GM12892 (cell line): ENCODE data around the gene BUD13.

Experiments used
- DNase-seq: peaks from one replicate; pipeline ENCODE4 v3.0.0; 2011; ENCODE audit not compliant: insufficient read length
- FAIRE-seq: peaks from 2 replicates; lab custom pipeline; 2011; peaks lifted over from hg19 to GRCh38; lab: Jason Lieb, UNC
- POLR2A ChIP-seq: IDR thresholded peaks from 2 replicates; pipeline ENCODE4 v1.6.1; 2011; ENCODE audit warnings: low read depth, low read length, control low read depth
- POLR2AphosphoS5 ChIP-seq: IDR thresholded peaks from 2 replicates; pipeline ENCODE4 v1.6.1; 2011; ENCODE audit warnings: low read depth, low read length, control low read depth
- TAF1 ChIP-seq: IDR thresholded peaks from 2 replicates; pipeline ENCODE4 v1.6.1; 2011; ENCODE audit warnings: low read depth, mild to moderate bottlenecking, control low read depth, low read length, borderline replicate concordance

The BUD13 gene

DNA sequence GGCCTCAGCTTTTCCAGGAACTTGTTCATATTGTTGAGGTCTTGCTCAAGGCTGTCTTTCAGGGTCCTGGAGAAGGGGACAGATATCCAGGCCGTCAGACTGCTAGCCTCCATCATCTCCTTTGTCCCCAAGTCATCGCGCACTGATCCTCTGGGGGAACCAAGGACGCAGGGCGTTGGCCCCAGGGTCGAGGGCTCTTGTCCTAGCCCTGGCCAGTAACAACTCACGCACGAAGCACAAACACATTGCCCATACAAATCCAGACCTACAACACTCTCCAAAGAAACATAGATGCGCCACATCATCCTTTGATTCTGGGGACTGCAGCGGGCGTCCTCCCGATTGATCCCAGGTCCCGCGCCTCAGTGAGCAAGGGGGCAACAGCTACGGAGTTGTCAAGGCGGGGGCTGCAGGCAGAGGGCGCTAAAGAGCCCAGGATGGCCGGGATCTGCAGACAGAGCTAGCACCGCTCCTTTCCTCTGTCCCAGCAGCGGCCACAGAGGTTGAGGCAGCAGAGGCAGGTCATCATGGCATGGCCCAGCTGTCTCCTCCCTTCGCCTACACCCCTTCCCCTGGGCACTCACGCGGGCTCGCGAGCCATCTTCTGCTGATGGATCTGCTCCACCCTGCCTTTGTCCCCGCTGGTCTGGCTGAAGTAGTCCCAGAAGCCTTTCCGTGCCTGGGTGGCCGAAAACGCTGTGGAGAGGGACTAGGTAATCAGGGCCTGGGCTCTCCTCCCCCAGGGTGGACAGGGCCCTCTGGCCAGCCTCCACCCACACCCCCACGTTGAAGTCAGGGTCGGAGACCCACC lies 18.4 kb upstream of the BUD13 start:
- peak; percentile 81 for FAIRE-seq
- DNase-seq: peak; percentile 82
- TF ChIP-seq POLR2A (no peak), TAF1 (no peak), POLR2AphosphoS5 (no peak)

DNA sequence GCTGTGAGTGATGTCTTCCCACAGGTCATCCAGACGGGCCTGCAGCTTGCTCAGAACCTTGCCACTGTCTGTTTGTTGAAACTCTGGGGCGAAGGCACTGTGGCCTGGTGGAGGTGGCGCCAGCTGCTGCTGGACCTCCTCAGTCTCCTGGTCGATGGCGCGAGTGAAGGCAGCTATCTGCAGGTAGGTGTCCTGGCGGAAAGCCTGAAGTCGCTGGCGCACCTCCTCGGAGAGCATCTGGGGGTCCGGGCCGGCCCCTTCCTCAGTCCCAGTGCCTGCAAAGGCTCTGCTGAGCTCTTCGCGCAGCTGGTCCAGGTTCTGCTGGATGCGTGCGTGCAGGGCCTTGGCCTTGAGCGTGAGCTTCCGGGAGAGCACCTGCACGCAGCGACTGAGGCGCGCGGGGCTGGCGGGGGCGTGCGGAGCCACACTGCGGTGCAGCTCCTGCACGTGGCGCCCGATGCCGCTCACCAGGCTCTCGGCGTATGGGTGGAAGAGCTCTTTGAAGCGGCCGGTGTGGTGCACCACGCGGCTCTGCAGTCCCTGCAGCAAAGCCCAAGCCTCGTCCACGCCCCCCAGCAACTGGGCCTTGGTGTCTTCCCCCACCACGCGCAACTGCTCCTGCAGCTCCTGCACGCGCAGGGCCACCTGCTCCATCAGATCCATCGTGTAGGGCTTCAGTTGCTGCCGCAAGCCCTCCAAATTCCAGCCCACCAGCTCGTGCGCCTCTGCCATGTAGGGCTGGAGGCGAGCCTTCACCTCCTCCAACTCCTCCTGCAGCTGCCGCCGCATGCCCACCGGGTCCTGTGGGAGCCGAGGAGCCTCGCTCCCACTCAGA lies 17.6 kb upstream of the BUD13 start:
- DNase-seq (no peak), FAIRE-seq (no peak)
- no peak for TF ChIP-seq POLR2A

DNA sequence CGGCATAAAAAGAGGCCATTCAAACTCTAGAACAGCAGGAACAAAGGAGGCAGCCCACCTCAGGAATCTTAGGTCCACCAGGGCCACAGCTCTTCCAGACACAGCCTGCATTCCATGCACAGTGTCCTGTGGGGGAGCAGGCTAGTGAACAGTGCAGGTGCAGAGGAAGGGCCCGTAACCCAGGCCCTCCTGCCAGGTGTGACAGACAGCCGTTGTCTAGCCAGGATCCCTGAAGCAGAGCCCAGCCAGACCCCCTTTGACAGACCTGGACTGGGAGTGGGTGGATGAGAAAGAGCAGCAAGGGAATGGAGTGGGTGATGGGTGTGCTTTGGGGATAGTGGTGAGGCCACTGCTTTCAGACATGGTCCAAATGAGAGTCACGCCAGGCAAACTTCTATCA lies 16.2 kb upstream of the BUD13 start:
- TF ChIP-seq POLR2A: no peak
- no peak for DNase-seq
- FAIRE-seq: no peak

DNA sequence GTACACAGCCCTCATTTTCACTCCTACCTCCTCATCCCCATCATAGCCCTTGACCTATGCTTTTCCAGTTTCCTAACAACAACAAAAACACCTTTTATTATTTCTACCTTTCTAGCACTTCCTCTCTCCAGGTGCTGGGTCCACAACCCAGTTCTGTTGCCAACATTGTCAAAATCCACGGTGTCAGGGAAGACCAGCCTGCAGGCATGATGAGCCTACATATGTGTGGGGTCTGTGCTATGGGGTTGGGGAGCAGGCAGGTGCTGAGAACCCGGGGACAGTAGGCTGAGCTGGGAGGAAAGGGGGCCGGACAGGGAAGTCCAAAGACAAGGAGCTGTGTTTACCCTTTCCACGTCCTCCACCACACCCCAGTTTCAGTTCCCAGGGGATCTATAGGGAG lies 15.7 kb upstream of the BUD13 start:
- TF ChIP-seq TAF1: no peak
- no peak for TF ChIP-seq POLR2AphosphoS5
- TF ChIP-seq POLR2A: no peak
- DNase-seq: no peak

DNA sequence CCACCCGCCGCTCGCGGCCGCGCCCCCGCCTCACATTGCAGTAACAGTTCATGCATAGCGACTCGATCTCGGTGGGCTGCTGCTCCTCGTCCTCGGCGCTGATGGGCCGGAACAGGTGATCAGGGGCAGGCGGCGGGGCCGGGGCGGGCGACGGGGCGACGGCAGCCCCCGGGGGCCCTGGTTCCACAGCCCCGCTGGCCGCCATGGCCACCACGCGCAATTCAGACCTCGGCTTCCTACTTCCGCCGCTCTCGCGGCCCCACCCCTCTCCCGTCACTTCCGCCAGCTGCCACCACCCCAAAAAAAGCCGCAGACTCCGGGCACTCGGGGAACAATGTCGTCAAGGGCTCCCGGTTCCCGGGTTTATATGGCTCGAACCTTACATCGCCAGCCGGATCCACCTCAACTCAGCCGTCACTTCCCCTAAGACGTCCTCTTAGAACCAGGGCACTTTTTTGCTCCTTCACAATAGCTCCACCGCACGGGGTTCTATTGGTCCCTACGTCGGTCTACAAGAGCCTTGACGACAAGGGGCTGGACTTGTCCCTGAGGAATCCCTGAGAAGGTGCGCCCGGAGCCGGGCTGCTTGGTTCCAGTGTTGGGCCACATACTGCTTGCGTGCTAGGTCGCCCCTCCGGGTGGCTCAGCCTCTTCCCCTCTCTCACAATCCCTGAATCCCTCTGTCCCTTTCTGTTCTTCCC lies 15.1 kb upstream of the BUD13 start, which contains the start of gene ZPR1:
TSS of gene ZPR1 (minus strand) at position 238 of the 701 bp plus-strand sequence. CDS start at position 205, 33 bp downstream.
- TF ChIP-seq POLR2AphosphoS5: peak; percentile 78; the same call in 1 of the 2 replicates
- peak; percentile 93 for TF ChIP-seq POLR2A
- peak; percentile 78 for TF ChIP-seq TAF1
- FAIRE-seq (peak; percentile 100), DNase-seq (peak; percentile 92)

More for the DNA sequence above, 15.7 kb upstream of the BUD13 start:
- no peak for FAIRE-seq

DNA sequence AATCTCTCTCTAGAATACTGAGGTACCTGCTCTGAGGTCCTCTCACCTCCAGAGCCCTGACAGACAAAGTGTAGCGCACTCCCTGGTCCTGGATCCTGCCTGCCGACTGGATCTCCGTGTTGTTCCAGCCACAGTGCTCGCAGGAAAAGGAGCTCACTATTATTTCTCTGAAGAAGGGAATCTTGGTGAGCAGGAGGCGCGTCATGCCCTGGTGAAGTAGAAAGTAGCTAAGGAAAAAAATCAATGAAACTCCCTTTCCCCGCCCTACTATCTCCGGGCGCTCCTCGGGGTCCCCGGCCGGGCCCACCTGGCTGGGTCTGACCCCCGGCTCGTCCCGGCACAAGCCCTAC lies 14.6 kb upstream of the BUD13 start:
- TF ChIP-seq TAF1: no peak
- no peak for TF ChIP-seq POLR2AphosphoS5
- TF ChIP-seq POLR2A: no peak
- no peak for FAIRE-seq

DNA sequence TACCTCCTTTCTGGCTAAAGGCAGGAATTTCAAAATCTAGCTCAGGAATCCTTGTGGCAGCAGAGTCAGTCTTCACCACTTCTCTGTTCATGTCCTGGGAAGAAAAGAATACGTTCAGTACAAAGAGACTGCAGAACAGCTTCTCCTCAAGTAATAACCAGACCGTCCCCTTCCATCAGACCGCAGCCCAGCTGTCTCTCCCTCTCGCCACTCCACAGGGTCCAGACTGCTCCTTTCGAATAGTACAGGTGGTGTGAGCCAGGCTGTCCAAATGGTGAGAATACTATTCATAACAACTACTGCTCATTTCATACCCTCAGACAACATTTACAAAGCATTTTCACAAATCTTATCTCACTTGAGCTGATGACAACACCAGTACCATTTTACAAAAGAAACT lies 14.2 kb upstream of the BUD13 start:
- TF ChIP-seq POLR2AphosphoS5 (no peak), POLR2A (no peak), TAF1 (no peak)
- FAIRE-seq (peak; percentile 60), DNase-seq (no peak)

More for the DNA sequence above, 14.6 kb upstream of the BUD13 start:
- DNase-seq: no peak

DNA sequence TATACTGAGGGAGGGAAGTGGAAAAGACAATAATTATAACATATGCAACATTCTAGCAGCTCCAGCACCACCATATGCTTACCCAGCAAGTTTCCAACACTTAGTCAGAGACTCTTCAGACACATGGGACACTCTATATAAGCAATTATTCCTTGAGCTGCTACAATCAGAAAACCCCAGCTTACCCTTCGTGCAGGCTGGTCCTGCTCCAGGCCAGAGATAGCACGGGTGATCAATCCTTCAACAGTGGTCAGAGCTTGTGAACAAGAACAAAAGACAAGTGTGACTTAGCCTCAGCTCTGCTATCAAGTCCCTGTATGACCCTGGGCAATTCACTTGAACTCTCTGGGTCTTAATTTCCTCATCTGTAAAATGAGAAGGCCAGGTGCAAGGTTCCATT lies 13.5 kb upstream of the BUD13 start:
- FAIRE-seq (peak; percentile 64), DNase-seq (no peak)
- TF ChIP-seq TAF1 (no peak), POLR2A (no peak), POLR2AphosphoS5 (no peak)

DNA sequence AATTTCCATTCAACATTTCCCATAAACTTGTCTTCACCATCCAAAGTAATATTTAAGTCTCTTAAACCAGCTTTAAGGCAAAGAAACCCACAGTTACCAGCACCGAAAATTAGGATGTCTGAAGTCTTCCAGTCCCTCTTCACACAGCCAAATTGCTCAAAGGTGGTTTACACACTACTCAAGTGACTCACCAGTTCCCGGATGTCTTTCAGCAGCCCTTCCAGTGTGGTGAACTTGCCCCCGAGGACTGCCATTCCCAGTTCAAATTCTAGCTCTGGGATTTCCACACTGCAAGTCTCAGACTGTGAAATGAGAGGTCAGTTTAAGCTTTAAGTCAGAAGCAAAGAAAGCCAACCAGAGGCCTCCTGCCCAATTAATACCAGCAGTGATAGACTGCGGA lies 9.9 kb upstream of the BUD13 start:
- DNase-seq: no peak
- TF ChIP-seq TAF1: no peak
- no peak for TF ChIP-seq POLR2AphosphoS5
- TF ChIP-seq POLR2A: no peak
- peak; percentile 87 for FAIRE-seq

DNA sequence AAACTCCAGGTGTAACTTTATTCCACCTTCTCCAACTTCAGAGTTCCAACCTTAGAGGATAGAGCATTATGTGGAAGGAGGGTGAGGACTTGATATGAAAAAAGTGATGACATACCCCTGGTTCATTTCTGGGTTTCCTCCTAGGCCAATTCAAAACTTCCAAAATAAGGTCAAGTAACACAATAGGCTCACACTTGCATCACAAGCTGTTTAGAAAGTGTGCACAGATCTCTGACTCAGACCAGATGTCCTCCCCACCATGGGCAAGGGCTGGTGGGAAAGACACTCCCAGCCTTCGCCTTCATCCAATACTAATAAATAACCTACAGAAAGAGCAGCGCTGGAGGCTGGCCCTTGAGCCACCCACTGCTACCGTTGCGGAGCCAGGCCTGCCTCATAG lies 5.8 kb upstream of the BUD13 start:
- DNase-seq (no peak), FAIRE-seq (no peak)
- TF ChIP-seq TAF1: no peak
- TF ChIP-seq POLR2A: no peak
- no peak for TF ChIP-seq POLR2AphosphoS5

DNA sequence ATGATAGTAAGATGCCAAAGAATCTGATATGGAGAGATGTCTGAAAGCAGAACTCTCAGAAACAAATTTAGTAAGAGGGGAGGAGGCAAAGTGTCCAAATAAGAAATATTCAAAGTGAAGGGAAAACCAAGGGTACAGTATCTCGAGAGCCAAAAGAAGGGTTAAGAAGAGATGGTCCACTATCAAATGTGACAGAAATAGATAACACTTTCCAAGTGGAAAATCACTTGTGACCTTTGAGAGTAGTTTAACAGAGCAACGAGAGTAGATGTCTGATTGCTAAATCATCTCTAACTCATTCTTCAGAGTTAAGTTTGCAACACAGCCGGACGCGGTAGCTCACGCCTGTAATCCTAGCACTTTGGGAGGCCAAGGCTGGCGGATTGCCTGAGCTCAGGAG lies 4.3 kb upstream of the BUD13 start:
- DNase-seq: no peak
- no peak for FAIRE-seq
- TF ChIP-seq POLR2A: no peak
- TF ChIP-seq POLR2AphosphoS5: no peak
- no peak for TF ChIP-seq TAF1

DNA sequence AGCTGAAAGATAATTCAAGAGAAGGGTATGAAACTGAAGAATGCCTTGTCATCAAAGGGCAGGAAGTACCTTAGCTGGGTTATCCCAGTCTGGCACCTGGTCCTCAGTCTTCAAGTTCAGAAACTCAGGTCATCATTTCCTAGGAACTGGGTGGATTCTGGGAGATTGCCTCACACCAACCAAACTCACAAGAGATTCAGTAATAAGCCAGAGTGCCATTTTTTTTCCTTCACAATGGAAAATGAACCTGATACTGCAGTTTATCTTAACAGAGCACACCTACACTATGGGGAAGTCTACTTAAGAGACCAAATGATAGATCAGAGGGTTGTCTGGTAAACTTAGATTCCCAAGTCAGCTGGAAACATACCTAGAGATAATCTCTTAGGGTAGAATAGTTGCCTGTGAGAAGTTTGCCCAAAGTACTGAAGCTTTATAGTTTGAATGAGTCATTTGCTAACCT lies 3.8 kb upstream of the BUD13 start:
- no peak for DNase-seq
- no peak; the same call in 1 of the 2 replicates for TF ChIP-seq POLR2AphosphoS5
- TF ChIP-seq TAF1: no peak
- no peak for TF ChIP-seq POLR2A
- peak; percentile 51 for FAIRE-seq
